ENCODE data around the gene CLDND2. TPM values are rescaled to one million over a fixed set of nuclear protein-coding genes. Genes with fewer than 3 reads are reported as not detected.

The CLDND2 gene
- total and polyA plus RNA-seq, 2 of the 8 experiments (the other 6 are each of a cell fraction or from before 2014, with no cell fraction given) = 0.21 to 0.56 TPM

GRCh38 chr19:51357952-51358351 lies 10.9 kb downstream of the CLDND2 start (continued):
- TF ChIP-seq POLR2A (IDR thresholded peaks at IDR 0.05; ENCODE audit: control extremely low read depth in 1 of 2, low read depth in 2 of 2, low read length in 2 of 2) = no peak
- no peak for TF ChIP-seq EGR1 (IDR thresholded peaks at IDR 0.05; ENCODE audit: borderline replicate concordance, low read depth, low read length)
- TF ChIP-seq CHD2 (IDR thresholded peaks at IDR 0.05; ENCODE audit: low read length) = no peak
- no peak for TF ChIP-seq MAFK (IDR thresholded peaks at IDR 0.05; ENCODE audit: low read depth, low read length)
- TF ChIP-seq SP4 (IDR thresholded peaks at IDR 0.05; ENCODE audit: low read length) = no peak
- TF ChIP-seq TEAD4 (IDR thresholded peaks at IDR 0.05; ENCODE audit: low read depth, low read length) = no peak
- TF ChIP-seq CTCF (IDR thresholded peaks at IDR 0.05; ENCODE audit: control extremely low read depth in 1 of 3, insufficient read depth in 1 of 3, low read depth in 1 of 3, low read length in 3 of 3) = no peak
- no peak for TF ChIP-seq USF2 (IDR thresholded peaks at IDR 0.05; ENCODE audit: low read length)
- TF ChIP-seq CTBP2 (IDR thresholded peaks at IDR 0.05; ENCODE audit: borderline replicate concordance, insufficient read depth, insufficient read length, low read length) = no peak
- no peak for TF ChIP-seq PHF8 (conservative IDR thresholded peaks at IDR 0.05; ENCODE audit: low read depth, low read length)
- TF ChIP-seq GTF2F1 (IDR thresholded peaks at IDR 0.05; ENCODE audit: borderline replicate concordance, low read depth, low read length) = no peak
- no peak for TF ChIP-seq TAF1 (IDR thresholded peaks at IDR 0.05; ENCODE audit: low read depth, low read length)
- no peak for TF ChIP-seq SP2 (IDR thresholded peaks at IDR 0.05; ENCODE audit: low read length)
- no peak for TF ChIP-seq CBX8 (IDR thresholded peaks at IDR 0.05; ENCODE audit: borderline replicate concordance, low read depth, low read length)
- TF ChIP-seq NANOG (IDR thresholded peaks at IDR 0.05; ENCODE audit: insufficient read depth, low read depth, low read length, poor library complexity, severe bottlenecking) = no peak
- no peak for TF ChIP-seq YY1 (IDR thresholded peaks at IDR 0.05; ENCODE audit: low read depth, low read length)
- no peak for TF ChIP-seq RFX5 (IDR thresholded peaks at IDR 0.05; ENCODE audit: borderline replicate concordance, low read depth, low read length)
- TF ChIP-seq KDM5A (IDR thresholded peaks at IDR 0.05; ENCODE audit: low read length) = no peak

Measured in H1 (cell line).